HepG2 (cell line): Measurements from ENCODE around the gene CKAP2L. TPM values are rescaled to one million over a fixed set of nuclear protein-coding genes. Genes with fewer than 3 reads are reported as not detected.

ENCODE experiments used
- CBX2 ChIP-seq, 2 experiments: fragments of 200-600 bp in 1 of 2; sonication (generic); formaldehyde crosslinking in 1 of 2; IDR thresholded peaks; 2 replicates each; pipeline versions ENCODE4 v1.7.0 to v1.8.1; 2018 to 2022; ENCODE audit warnings: low read depth in 2 of 2, low read length in 1 of 2, mild to moderate bottlenecking in 1 of 2, missing genetic modification reagents in 1 of 2
- CEBPB ChIP-seq: IDR thresholded peaks from 2 replicates; pipeline ENCODE4 v1.6.1; 2011; ENCODE audit warnings: low read depth, low read length, improper control_type of control experiment, borderline replicate concordance
- CEBPG ChIP-seq: IDR thresholded peaks from 2 replicates; pipeline ENCODE4 v1.6.1; 2016
- DPF2 ChIP-seq: sonication (generic); formaldehyde crosslinking; IDR thresholded peaks from 2 replicates; pipeline ENCODE4 v1.4.0; 2020; ENCODE audit warnings: mild to moderate bottlenecking, low read depth, missing genetic modification reagents, borderline replicate concordance
- FOSL1 ChIP-seq: sonication (generic); formaldehyde crosslinking; IDR thresholded peaks from 2 replicates; pipeline ENCODE4 v1.9.0; 2021; ENCODE audit warnings: missing genetic modification reagents, borderline replicate concordance
- GABPA ChIP-seq, 2 experiments: IDR thresholded peaks; 2 replicates each; pipeline ENCODE4 v1.6.1; 2011 to 2016; ENCODE audit warnings: low read depth in 2 of 2, low read length in 1 of 2, missing biosample characterization in 1 of 2, missing genetic modification characterization in 1 of 2
- GLMP ChIP-seq: sonication (generic); formaldehyde crosslinking; IDR thresholded peaks from 2 replicates; pipeline ENCODE4 v1.9.0; 2021; ENCODE audit warnings: missing genetic modification reagents, mild to moderate bottlenecking, borderline replicate concordance
- KLF13 ChIP-seq: sonication (generic); formaldehyde crosslinking; IDR thresholded peaks from 2 replicates; pipeline ENCODE4 v1.4.0; 2020; ENCODE audit warnings: mild to moderate bottlenecking, missing genetic modification reagents
- MAFK ChIP-seq, 2 experiments: IDR thresholded peaks in 1 of 2; conservative IDR thresholded peaks in 1 of 2; 2 replicates each; pipeline ENCODE4 v1.6.1; 2011; ENCODE audit warnings: improper control_type of control experiment in 2 of 2, low read length in 2 of 2
- PAWR ChIP-seq: sonication (generic); formaldehyde crosslinking; IDR thresholded peaks from 2 replicates; pipeline ENCODE4 v1.4.0; 2020; ENCODE audit warnings: missing genetic modification reagents, mild to moderate bottlenecking, borderline replicate concordance
- RBFOX2 ChIP-seq: fragments of 200-400 bp; formaldehyde crosslinking; IDR thresholded peaks from 2 replicates; pipeline ENCODE4 v1.6.1; 2017; ENCODE audit warnings: low read depth, mild to moderate bottlenecking, low read length
- RFX1 ChIP-seq: fragments of 450-650 bp; IDR thresholded peaks from 2 replicates; pipeline ENCODE4 v1.6.1; 2017
- SIX4 ChIP-seq: sonication (generic); formaldehyde crosslinking; IDR thresholded peaks from 2 replicates; pipeline ENCODE4 v1.4.0; 2020; ENCODE audit warnings: missing genetic modification reagents
- SMC3 ChIP-seq: IDR thresholded peaks from 2 replicates; pipeline ENCODE4 v1.6.1; 2011; ENCODE audit warnings: low read length, improper control_type of control experiment
- SNAPC5 ChIP-seq: sonication (generic); formaldehyde crosslinking; IDR thresholded peaks from 2 replicates; pipeline ENCODE4 v1.8.1; 2023; ENCODE audit warnings: mild to moderate bottlenecking, missing genetic modification reagents, borderline replicate concordance
- SPEN ChIP-seq: sonication (generic); formaldehyde crosslinking; IDR thresholded peaks from 2 replicates; pipeline ENCODE4 v1.5.1; 2020; ENCODE audit warnings: low read depth, mild to moderate bottlenecking, missing genetic modification reagents
- TMF1 ChIP-seq: sonication (generic); formaldehyde crosslinking; IDR thresholded peaks from 2 replicates; pipeline ENCODE4 v1.8.1; 2022; ENCODE audit warnings: low read depth, missing genetic modification reagents
- ZMYM3 ChIP-seq: sonication (generic); formaldehyde crosslinking; IDR thresholded peaks from 2 replicates; pipeline ENCODE4 v1.5.1; 2020; ENCODE audit warnings: mild to moderate bottlenecking, missing genetic modification reagents
- ZNF24 ChIP-seq: fragments of 450-650 bp; IDR thresholded peaks from 2 replicates; pipeline ENCODE4 v1.6.1; 2017; ENCODE audit warnings: antibody characterized with exemption, mild to moderate bottlenecking
- ZNF292 ChIP-seq: sonication (generic); formaldehyde crosslinking; IDR thresholded peaks from 2 replicates; pipeline ENCODE4 v1.8.1; 2022; ENCODE audit warnings: mild to moderate bottlenecking, low read depth, missing genetic modification reagents, borderline replicate concordance
- ZNF329 ChIP-seq: sonication (generic); formaldehyde crosslinking; IDR thresholded peaks from 2 replicates; pipeline ENCODE4 v1.9.0; 2021; ENCODE audit warnings: low read depth, mild to moderate bottlenecking, missing genetic modification reagents
- ZNF350 ChIP-seq: sonication (generic); formaldehyde crosslinking; IDR thresholded peaks from 2 replicates; pipeline ENCODE4 v1.4.0; 2020; ENCODE audit warnings: mild to moderate bottlenecking, low read depth, missing genetic modification reagents, borderline replicate concordance
- ZSCAN12 ChIP-seq: sonication (generic); formaldehyde crosslinking; IDR thresholded peaks from 2 replicates; pipeline ENCODE4 v1.9.0; 2021; ENCODE audit warnings: mild to moderate bottlenecking, missing genetic modification reagents
- polyA plus RNA-seq, 8 experiments: library from polyadenylated mRNA; depleted of rRNA in 3 of 8; stranded (reverse) in 7 of 8; unstranded in 1 of 8; fragments of >200 nt; fragmentation: Illumina TruSeq in 4 of 8; extraction: Trizol in 4 of 8; gene quantifications; 2 replicates each; pipeline versions ENCODE4 v1.2.1 to v1.2.3, GENCODE V29; 2011 to 2016; ENCODE audit warnings: low read depth in 4 of 8, missing spikeins in 1 of 8, mixed read lengths in 1 of 8; ENCODE audit not compliant: insufficient read depth in 1 of 8
- total RNA-seq, 5 experiments: library from RNA; depleted of rRNA; stranded (reverse); fragments of >200 nt; fragmentation: Illumina TruSeq; extraction: Trizol; gene quantifications; 2 replicates each; pipeline ENCODE4 v1.2.3, GENCODE V29; 2016; ENCODE audit warnings: low read depth in 1 of 5
- TF ChIP-seq, protein P1 (sequence below): sonication (generic); formaldehyde crosslinking; IDR thresholded peaks from 2 replicates; pipeline ENCODE4 v1.4.0; 2020; ENCODE audit warnings: missing genetic modification reagents
- TF ChIP-seq, protein P2 (sequence below): sonication (generic); formaldehyde crosslinking; IDR thresholded peaks from 2 replicates; pipeline ENCODE4 v1.5.1; 2020; ENCODE audit warnings: missing genetic modification reagents, mild to moderate bottlenecking, borderline replicate concordance

CKAP2L gene
- total and polyA plus RNA-seq, 2 of the 13 experiments (the other 11 are each of a cell fraction or from before 2014, with no cell fraction given), result 7.1 to 9.5 TPM

GRCh38 chr2:112803691-112804521, 39.5 kb upstream of the CKAP2L start (continued):
- TF ChIP-seq GLMP (CRISPR knock-in tag), result no peak
- TF ChIP-seq DPF2 (CRISPR knock-in tag), result peak; percentile 71; the same call in 1 of the 2 replicates
- no peak for TF ChIP-seq ZSCAN12
- no peak for TF ChIP-seq SIX4 (CRISPR knock-in tag)
- TF ChIP-seq RFX1, result peak; percentile 79
- TF ChIP-seq CEBPB, result peak; percentile 66; the same call in 1 of the 2 replicates
- TF ChIP-seq CBX2 (IDR thresholded peaks at IDR 0.05; ENCODE audit: low read depth, low read length), result no peak
- no peak for TF ChIP-seq CBX2 (CRISPR knock-in tag; IDR thresholded peaks at IDR 0.05; ENCODE audit: low read depth)
- TF ChIP-seq, protein P1, sequence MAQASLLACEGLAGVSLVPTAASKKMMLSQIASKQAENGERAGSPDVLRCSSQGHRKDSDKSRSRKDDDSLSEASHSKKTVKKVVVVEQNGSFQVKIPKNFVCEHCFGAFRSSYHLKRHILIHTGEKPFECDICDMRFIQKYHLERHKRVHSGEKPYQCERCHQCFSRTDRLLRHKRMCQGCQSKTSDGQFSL, result no peak
- TF ChIP-seq ZNF24, result 0 out of 2 replicates have a peak, but pooled peaks have one; percentile 4
- TF ChIP-seq, protein P2, sequence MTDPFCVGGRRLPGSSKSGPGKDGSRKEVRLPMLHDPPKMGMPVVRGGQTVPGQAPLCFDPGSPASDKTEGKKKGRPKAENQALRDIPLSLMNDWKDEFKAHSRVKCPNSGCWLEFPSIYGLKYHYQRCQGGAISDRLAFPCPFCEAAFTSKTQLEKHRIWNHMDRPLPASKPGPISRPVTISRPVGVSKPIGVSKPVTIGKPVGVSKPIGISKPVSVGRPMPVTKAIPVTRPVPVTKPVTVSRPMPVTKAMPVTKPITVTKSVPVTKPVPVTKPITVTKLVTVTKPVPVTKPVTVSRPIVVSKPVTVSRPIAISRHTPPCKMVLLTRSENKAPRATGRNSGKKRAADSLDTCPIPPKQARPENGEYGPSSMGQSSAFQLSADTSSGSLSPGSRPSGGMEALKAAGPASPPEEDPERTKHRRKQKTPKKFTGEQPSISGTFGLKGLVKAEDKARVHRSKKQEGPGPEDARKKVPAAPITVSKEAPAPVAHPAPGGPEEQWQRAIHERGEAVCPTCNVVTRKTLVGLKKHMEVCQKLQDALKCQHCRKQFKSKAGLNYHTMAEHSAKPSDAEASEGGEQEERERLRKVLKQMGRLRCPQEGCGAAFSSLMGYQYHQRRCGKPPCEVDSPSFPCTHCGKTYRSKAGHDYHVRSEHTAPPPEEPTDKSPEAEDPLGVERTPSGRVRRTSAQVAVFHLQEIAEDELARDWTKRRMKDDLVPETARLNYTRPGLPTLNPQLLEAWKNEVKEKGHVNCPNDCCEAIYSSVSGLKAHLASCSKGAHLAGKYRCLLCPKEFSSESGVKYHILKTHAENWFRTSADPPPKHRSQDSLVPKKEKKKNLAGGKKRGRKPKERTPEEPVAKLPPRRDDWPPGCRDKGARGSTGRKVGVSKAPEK, result no peak
- peak; percentile 40 for TF ChIP-seq CEBPG
- TF ChIP-seq ZMYM3 (CRISPR knock-in tag), result peak; percentile 71; the same call in 1 of the 2 replicates
- TF ChIP-seq TMF1 (CRISPR knock-in tag), result no peak
- TF ChIP-seq MAFK (conservative IDR thresholded peaks at IDR 0.05 in 1 of 2, IDR thresholded peaks at IDR 0.05 in 1 of 2; ENCODE audit: low read length in 2 of 2), result peak; percentile 60 to 73
- no peak for TF ChIP-seq ZNF350
- TF ChIP-seq GABPA (IDR thresholded peaks at IDR 0.05; ENCODE audit: low read depth, low read length), result no peak
- peak; percentile 5; the same call in 1 of the 2 replicates for TF ChIP-seq GABPA (CRISPR knock-in tag; IDR thresholded peaks at IDR 0.05; ENCODE audit: low read depth)
- TF ChIP-seq SNAPC5, result no peak
- no peak for TF ChIP-seq PAWR (CRISPR knock-in tag)
- peak; percentile 24; the same call in 1 of the 2 replicates for TF ChIP-seq ZNF292 (CRISPR knock-in tag)
- no peak for TF ChIP-seq SMC3
- TF ChIP-seq SPEN (CRISPR knock-in tag), result peak; percentile 62; the same call in 1 of the 2 replicates
- TF ChIP-seq ZNF329 (CRISPR knock-in tag), result no peak
- no peak for TF ChIP-seq RBFOX2
- TF ChIP-seq FOSL1 (CRISPR knock-in tag), result peak; percentile 78; the same call in 1 of the 2 replicates
- TF ChIP-seq KLF13, result no peak
